ENCODE results near the gene C15orf39.
"Not testable (repeated sequence)": the region's sequence is repeated elsewhere in the genome, so short reads cannot be mapped to it uniquely, and the experiment has no call there.

C15orf39 gene

DNA sequence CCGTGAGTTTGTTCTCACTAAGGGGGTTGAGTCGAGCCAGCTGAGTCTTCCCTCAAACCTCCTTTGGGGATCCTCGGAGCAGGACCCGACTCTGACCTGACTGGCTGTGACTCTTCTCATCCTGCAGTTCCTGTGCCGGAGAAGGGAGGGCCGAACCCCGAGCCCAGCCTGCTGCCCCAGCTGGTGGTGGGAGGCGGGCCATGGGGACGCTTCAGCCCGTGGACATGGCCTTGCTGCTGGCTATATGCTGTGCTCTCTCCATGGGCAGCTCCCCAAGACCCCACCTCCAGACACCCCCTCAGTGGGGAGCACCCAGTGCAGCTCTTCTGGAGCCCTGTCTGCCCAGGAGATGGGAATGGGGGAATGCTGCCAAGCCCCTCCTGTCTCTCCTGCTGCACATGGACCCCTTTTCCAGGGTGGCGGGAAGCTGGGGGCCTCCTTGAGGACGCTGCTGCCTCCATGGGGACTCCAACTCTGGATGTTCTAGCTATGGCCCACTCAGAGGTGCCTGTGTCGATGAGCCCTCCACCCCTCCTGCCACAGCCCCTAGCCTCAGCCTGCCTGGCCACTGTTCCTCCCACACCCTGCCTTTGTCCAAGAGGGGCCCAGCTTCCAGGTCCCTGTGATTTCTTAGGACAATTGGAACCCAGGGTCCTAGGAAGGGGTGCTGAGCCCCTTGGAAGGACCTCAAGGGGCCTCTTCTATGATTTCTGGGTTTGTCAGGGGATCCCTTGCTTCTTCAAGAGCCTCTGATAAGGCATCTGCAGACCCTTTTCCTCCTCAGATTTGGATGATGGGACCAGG lies 12.8 kb downstream of the C15orf39 start:
- no peaks in the 10 kb centered on the region for H4K20me1 ChIP-seq (ENCODE audit: insufficient read depth, low read length)
- H2AFZ ChIP-seq (ENCODE audit: low read length) = no peak overlapping the region
- H3K79me2 ChIP-seq (ENCODE audit: insufficient read depth, low read length) = no peaks in the 10 kb centered on the region
- H3K4me2 ChIP-seq (ENCODE audit: low read length) = no peak overlapping the region
- peaks cover 4% of the 10 kb centered on the region for H3K4me1 ChIP-seq (ENCODE audit: insufficient read depth, low read length, severe bottlenecking)
- no peaks in the 10 kb centered on the region for H3K9me2 ChIP-seq (ENCODE audit: low read depth, low read length)
- no peak overlapping the region for H3K4me3 ChIP-seq (ENCODE audit: low read depth, low read length, poor library complexity, severe bottlenecking)
- TF ChIP-seq EZH2 (IDR thresholded peaks at IDR 0.05; ENCODE audit: borderline replicate concordance, low read length) (no peak), CTCF (IDR thresholded peaks at IDR 0.05; ENCODE audit: low read length) (no peak)
- H3K27me3 ChIP-seq (ENCODE audit: insufficient read depth, low read length) = no peaks in the 10 kb centered on the region
- peaks cover 38% of the 10 kb centered on the region for H3K36me3 ChIP-seq (ENCODE audit: insufficient read depth, low read length)
- H3K9me3 ChIP-seq (ENCODE audit: low read length) = no peaks in the 10 kb centered on the region
- H3K9ac ChIP-seq (ENCODE audit: low read length) = no peak overlapping the region
- H3F3A ChIP-seq (ENCODE audit: insufficient read depth, low read length) = no peaks in the 10 kb centered on the region
- H3K27ac ChIP-seq (ENCODE audit: low read depth, low read length, poor library complexity, severe bottlenecking) = no peak overlapping the region

DNA sequence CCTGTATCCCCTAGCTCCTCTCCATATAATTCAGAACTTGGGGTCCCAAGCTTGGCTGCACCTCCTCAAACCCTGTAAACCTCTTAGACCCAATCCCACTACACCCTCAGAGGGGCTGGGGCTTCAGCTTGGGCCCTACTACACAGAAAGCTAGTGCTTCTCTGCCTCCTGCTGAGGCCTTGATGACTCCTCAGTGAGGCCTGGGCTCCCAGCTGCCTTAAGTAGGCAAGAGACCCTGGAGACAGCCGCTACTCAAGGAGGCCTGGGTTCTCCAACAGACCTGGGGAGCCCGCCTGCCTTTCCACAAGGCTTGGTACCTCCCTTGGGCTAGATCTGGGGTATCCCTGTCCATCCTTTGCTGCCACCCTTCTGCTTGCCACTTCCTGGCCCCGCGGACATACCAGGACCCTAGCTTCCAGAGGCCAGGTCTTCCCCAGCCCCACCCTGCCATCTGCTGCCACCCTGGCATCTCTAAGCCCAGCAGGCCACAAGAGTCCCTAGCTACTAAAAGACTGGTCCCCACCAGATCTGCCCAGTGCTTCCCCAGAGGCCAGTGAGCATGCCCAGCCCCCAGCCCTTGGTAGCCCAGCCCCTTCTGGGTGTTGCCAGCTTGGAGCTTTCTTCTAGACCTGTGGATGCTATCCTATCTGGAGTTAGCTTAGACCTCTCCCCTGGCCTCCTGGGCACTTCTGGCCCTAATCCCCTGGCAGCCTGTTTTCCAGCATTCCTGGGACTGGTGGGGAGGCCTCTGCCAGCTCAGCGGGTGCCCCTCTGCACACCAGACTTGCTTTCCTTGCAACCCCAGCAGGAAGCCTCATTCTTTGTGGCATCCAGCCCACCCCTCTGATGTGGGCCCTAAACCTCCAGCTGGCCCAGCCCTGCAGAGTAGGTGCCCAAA lies 13.7 kb downstream of the C15orf39 start:
- no peaks in the 10 kb centered on the region for H3K9me2 ChIP-seq (ENCODE audit: low read depth, low read length)
- peaks cover 6% of the 10 kb centered on the region for H3K4me1 ChIP-seq (ENCODE audit: insufficient read depth, low read length, severe bottlenecking)
- H3K27ac ChIP-seq (ENCODE audit: low read depth, low read length, poor library complexity, severe bottlenecking) = no peak overlapping the region
- no peaks in the 10 kb centered on the region for H3K79me2 ChIP-seq (ENCODE audit: insufficient read depth, low read length)
- H3K9me3 ChIP-seq (ENCODE audit: low read length) = no peaks in the 10 kb centered on the region
- H3K27me3 ChIP-seq (ENCODE audit: insufficient read depth, low read length) = no peaks in the 10 kb centered on the region
- no peak overlapping the region for H3K9ac ChIP-seq (ENCODE audit: low read length)
- H2AFZ ChIP-seq (ENCODE audit: low read length) = no peak overlapping the region
- no peak overlapping the region for H3K4me2 ChIP-seq (ENCODE audit: low read length)
- H3K36me3 ChIP-seq (ENCODE audit: insufficient read depth, low read length) = peaks cover 29% of the 10 kb centered on the region
- H3F3A ChIP-seq (ENCODE audit: insufficient read depth, low read length) = no peaks in the 10 kb centered on the region
- H3K4me3 ChIP-seq (ENCODE audit: low read depth, low read length, poor library complexity, severe bottlenecking) = no peak overlapping the region
- H4K20me1 ChIP-seq (ENCODE audit: insufficient read depth, low read length) = no peaks in the 10 kb centered on the region
- no peak for TF ChIP-seq EZH2 (IDR thresholded peaks at IDR 0.05; ENCODE audit: borderline replicate concordance, low read length)
- no peak for TF ChIP-seq CTCF (IDR thresholded peaks at IDR 0.05; ENCODE audit: low read length)

GRCh38 chr15:75217012-75217411 lies 15.3 kb downstream of the C15orf39 start:
- no peak overlapping the region for H3K4me3 ChIP-seq (ENCODE audit: low read depth, low read length, poor library complexity, severe bottlenecking)
- no peaks in the 10 kb centered on the region for H3K9me3 ChIP-seq (ENCODE audit: low read length)
- H3K9me2 ChIP-seq (ENCODE audit: low read depth, low read length) = no peaks in the 10 kb centered on the region
- no peak overlapping the region for H3K4me2 ChIP-seq (ENCODE audit: low read length)
- no peaks in the 10 kb centered on the region for H4K20me1 ChIP-seq (ENCODE audit: insufficient read depth, low read length)
- H3K4me1 ChIP-seq (ENCODE audit: insufficient read depth, low read length, severe bottlenecking) = peaks cover 6% of the 10 kb centered on the region
- H3K36me3 ChIP-seq (ENCODE audit: insufficient read depth, low read length) = peaks cover 13% of the 10 kb centered on the region
- H3F3A ChIP-seq (ENCODE audit: insufficient read depth, low read length) = no peaks in the 10 kb centered on the region
- H3K27ac ChIP-seq (ENCODE audit: low read depth, low read length, poor library complexity, severe bottlenecking) = no peak overlapping the region
- no peaks in the 10 kb centered on the region for H3K79me2 ChIP-seq (ENCODE audit: insufficient read depth, low read length)
- H3K9ac ChIP-seq (ENCODE audit: low read length) = no peak overlapping the region
- no peak for TF ChIP-seq CTCF (IDR thresholded peaks at IDR 0.05; ENCODE audit: low read length)
- no peak for TF ChIP-seq EZH2 (IDR thresholded peaks at IDR 0.05; ENCODE audit: borderline replicate concordance, low read length)
- no peak overlapping the region for H2AFZ ChIP-seq (ENCODE audit: low read length)
- H3K27me3 ChIP-seq (ENCODE audit: insufficient read depth, low read length) = no peaks in the 10 kb centered on the region

- H3K27ac ChIP-seq (ENCODE audit: low read depth, low read length, poor library complexity, severe bottlenecking) = not testable (repeated sequence)
Observed at GRCh38 chr15:75217574-75217973, 15.9 kb downstream of the C15orf39 start.

GRCh38 chr15:75219507-75219929 lies 17.8 kb downstream of the C15orf39 start:
- H3K27me3 ChIP-seq (ENCODE audit: insufficient read depth, low read length); H3K27ac ChIP-seq (ENCODE audit: low read depth, low read length, poor library complexity, severe bottlenecking); H3K9me3 ChIP-seq (ENCODE audit: low read length); H4K20me1 ChIP-seq (ENCODE audit: insufficient read depth, low read length); H3K36me3 ChIP-seq (ENCODE audit: insufficient read depth, low read length); H2AFZ ChIP-seq (ENCODE audit: low read length); H3K4me1 ChIP-seq (ENCODE audit: insufficient read depth, low read length, severe bottlenecking); H3F3A ChIP-seq (ENCODE audit: insufficient read depth, low read length); H3K9me2 ChIP-seq (ENCODE audit: low read depth, low read length); H3K79me2 ChIP-seq (ENCODE audit: insufficient read depth, low read length); H3K4me3 ChIP-seq (ENCODE audit: low read depth, low read length, poor library complexity, severe bottlenecking); H3K4me2 ChIP-seq (ENCODE audit: low read length); H3K9ac ChIP-seq (ENCODE audit: low read length): not testable (repeated sequence)

More at GRCh38 chr15:75217574-75217973, 15.9 kb downstream of the C15orf39 start:
- H3K9me3 ChIP-seq (ENCODE audit: low read length); H3K4me2 ChIP-seq (ENCODE audit: low read length); H3K9me2 ChIP-seq (ENCODE audit: low read depth, low read length); H3K27me3 ChIP-seq (ENCODE audit: insufficient read depth, low read length); H3K79me2 ChIP-seq (ENCODE audit: insufficient read depth, low read length); H3K4me1 ChIP-seq (ENCODE audit: insufficient read depth, low read length, severe bottlenecking); H2AFZ ChIP-seq (ENCODE audit: low read length); H3K36me3 ChIP-seq (ENCODE audit: insufficient read depth, low read length); H3K4me3 ChIP-seq (ENCODE audit: low read depth, low read length, poor library complexity, severe bottlenecking); H3K9ac ChIP-seq (ENCODE audit: low read length); H4K20me1 ChIP-seq (ENCODE audit: insufficient read depth, low read length); H3F3A ChIP-seq (ENCODE audit: insufficient read depth, low read length): not testable (repeated sequence)

Data from OCI-LY1 (cell line).